ENCODE measurements around the gene ANKRD44. TPM values are rescaled to one million over a fixed set of nuclear protein-coding genes. Genes with fewer than 3 reads are reported as not detected.
"Not testable (repeated sequence)": the region's sequence is repeated elsewhere in the genome, so short reads cannot be mapped to it uniquely, and the experiment has no call there.

ANKRD44 gene
- total RNA-seq (2014; rRNA removed; shearing (Covaris generic); ENCODE audit: low replicate concordance): 0.66 and 5.9 TPM in 2 replicates

DNA sequence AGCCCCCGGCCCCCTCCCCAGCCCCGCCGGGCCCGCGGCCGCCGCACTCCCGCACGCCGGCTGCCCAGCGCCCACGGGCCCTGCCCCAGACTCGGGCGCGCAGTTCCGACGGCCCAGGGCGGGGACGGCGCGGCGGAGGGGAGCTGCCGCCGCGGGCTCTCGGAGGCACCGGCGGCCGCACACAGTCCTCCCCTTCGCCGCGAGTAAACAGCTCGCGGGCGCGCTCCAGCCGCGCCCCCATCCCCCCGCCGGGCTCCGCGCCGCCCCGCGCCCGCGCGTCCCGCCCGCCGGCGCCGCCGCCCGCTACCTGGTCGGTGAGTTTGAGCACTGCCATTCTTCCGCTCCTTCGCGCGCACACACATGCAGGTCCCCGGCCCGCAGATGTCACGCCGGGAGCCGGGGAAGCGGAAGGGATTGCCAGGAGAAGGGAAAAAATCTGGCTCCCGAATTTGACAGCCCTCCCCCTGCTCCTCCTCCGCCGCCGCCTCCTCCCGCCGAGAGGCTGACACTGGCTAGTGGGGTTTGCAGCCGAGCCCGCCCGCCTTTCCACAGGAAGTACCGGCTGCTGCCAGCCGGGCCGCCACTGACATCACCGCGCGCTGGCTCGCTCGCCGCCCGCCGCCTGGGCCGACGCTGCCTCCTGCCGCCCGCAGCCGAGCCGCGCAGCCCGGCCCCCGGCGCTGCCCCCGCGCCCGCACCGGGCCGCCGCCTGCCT lies at the start of gene ANKRD44:
TSS of gene ANKRD44 (minus strand) at position 510 of the 715 bp plus-strand sequence. CDS start at position 334, 176 bp downstream.
- Histone ChIP-seq H3K4me3 (peak within 1 kb of the TSS; percentile 72), H3K27me3 (no peaks in the 10 kb centered on the region), H3K9me3 (no peaks in the 10 kb centered on the region), H3K36me3 (no peaks in the 10 kb centered on the region)
- peak; percentile 91 for DNase-seq

GRCh38 chr2:197359859-197360258 lies 49.3 kb upstream of the ANKRD44 start:
- no peaks in the 10 kb centered on the region for H3K36me3 ChIP-seq
- DNase-seq: no peak
- no peak overlapping the region for H3K4me3 ChIP-seq
- H3K9me3 ChIP-seq: no peaks in the 10 kb centered on the region
- H3K27me3 ChIP-seq: no peaks in the 10 kb centered on the region

DNA sequence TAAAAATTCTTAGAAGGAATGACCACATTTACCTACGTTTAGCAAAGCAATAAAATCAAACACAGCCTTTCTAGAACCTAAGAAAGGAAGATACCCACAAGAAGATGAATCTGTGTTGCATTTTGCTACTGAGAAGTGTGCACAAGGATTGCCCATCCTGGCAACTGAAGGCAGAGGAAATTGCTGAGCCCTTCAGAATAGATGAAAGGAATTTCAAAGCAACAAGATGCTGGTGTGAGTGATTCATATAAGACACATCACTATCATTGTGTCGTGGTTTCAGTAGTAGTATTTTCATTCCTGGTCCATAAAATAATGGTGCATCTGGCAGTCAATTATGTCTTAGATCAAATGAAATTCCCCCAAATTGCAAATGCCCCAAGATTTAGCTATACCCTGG lies 48.4 kb upstream of the ANKRD44 start:
- no peaks in the 10 kb centered on the region for H3K27me3 ChIP-seq
- no peak overlapping the region for H3K4me3 ChIP-seq
- no peaks in the 10 kb centered on the region for H3K36me3 ChIP-seq
- no peaks in the 10 kb centered on the region for H3K9me3 ChIP-seq
- DNase-seq: no peak

DNA sequence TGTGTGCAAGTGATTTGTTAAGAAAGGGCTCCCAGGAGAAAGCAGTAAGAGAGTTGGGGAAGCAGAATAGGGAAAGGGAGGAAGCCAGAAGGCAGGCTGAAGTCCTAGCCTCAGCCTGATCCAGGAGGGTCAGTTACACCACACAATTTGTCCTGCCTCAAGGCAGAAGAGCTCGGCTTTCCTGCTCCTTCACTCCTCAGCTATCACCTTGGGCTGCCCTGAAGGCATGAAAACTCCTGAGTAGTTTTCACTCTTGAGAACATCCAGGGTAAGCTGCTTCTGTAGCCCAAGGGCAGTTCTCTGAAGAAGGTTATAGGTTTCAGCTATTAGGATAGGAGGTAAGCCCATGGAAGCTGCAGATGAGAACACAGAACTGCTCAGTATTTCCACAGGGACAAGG lies 47.4 kb upstream of the ANKRD44 start:
- no peak for DNase-seq
- no peak overlapping the region for H3K4me3 ChIP-seq
- no peaks in the 10 kb centered on the region for H3K36me3 ChIP-seq
- H3K9me3 ChIP-seq: no peaks in the 10 kb centered on the region
- H3K27me3 ChIP-seq: no peaks in the 10 kb centered on the region

DNA sequence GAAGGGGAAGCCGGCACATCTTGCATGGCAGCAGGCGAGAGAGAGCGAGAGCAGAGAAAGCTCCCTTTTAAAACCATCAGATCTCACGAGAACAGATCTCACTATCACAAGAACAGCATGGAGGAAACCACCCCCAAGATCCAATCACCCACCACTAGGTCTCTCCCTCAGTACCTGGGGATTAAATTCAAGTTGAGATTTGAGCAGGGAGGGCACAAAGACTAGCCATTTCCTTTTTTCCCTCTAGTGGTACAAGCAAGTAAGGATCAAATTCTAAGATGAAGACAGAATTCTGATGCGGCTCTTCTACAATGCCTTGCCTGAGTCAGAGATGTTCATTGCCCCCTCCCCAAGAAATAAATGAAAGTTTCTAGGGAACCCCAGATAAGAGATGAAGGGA lies 45.6 kb upstream of the ANKRD44 start:
- H3K27me3 ChIP-seq: no peaks in the 10 kb centered on the region
- no peak overlapping the region for H3K4me3 ChIP-seq
- no peak for DNase-seq
- H3K36me3 ChIP-seq: no peaks in the 10 kb centered on the region
- no peaks in the 10 kb centered on the region for H3K9me3 ChIP-seq

DNA sequence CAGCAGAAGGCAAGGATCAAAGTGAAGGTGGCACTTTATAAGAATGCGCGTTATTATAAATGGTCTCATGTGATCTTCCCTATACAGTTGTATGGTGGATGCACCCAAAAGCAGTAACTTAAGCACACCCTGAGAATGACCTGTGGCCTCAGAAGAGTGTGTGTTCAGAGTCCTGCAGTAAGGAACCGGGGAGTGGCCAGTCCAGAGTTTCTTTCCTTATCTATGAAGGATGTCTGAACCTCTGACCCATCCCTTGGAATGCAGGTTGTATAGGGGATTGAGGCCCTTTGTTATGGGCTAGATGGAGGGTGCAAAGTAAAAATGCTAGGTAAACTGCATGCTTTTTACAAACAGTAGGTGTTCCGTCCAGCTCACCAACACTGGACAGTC lies 43.6 kb upstream of the ANKRD44 start:
- H3K27me3 ChIP-seq: no peaks in the 10 kb centered on the region
- H3K4me3 ChIP-seq: no peak overlapping the region
- no peaks in the 10 kb centered on the region for H3K36me3 ChIP-seq
- no peaks in the 10 kb centered on the region for H3K9me3 ChIP-seq
- no peak for DNase-seq

- Histone ChIP-seq H3K4me3 (no peak overlapping the region), H3K9me3 (no peaks in the 10 kb centered on the region), H3K27me3 (no peaks in the 10 kb centered on the region), H3K36me3 (no peaks in the 10 kb centered on the region)
- DNase-seq: no peak
These were observed 43.0 kb upstream of the ANKRD44 start for GRCh38 chr2:197353393-197354168.

- Histone ChIP-seq H3K4me3 (no peak overlapping the region), H3K9me3 (no peaks in the 10 kb centered on the region), H3K36me3 (no peaks in the 10 kb centered on the region), H3K27me3 (no peaks in the 10 kb centered on the region)
- DNase-seq: no peak
These were observed 39.1 kb upstream of the ANKRD44 start for GRCh38 chr2:197349699-197350098.

DNA sequence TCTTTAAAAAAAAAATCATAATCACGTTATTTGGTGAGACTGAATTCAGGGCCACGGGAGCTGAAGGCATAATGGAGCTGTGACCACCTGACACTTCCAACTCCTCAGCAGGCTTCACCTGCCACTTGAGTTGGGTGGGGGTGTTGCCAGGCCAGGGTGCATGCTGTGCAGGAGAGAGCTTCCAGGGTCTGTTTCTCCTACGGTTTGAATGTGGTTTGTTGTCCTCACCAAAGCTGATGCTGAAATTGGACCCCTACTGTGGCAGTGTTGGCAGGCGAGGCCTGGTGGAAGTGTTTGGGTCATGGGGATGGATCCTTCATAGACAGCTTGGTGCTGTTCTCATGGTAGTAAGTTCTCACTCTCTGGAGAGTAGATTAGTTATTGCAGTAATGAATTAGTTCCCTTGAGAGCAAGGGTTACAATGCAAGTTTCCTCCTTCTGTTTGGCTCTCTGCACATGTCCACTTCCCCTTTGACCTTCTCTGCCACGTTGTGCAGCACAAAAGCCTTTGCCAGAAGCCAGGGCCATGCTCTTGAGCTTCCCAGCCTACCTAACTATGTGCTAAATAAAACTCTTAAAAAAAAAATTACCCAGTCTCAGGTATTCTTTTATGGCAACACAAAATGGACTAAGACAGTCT lies 38.3 kb upstream of the ANKRD44 start:
- Histone ChIP-seq H3K4me3 (no peak overlapping the region), H3K36me3 (no peaks in the 10 kb centered on the region), H3K27me3 (no peaks in the 10 kb centered on the region), H3K9me3 (no peaks in the 10 kb centered on the region)
- DNase-seq: no peak

DNA sequence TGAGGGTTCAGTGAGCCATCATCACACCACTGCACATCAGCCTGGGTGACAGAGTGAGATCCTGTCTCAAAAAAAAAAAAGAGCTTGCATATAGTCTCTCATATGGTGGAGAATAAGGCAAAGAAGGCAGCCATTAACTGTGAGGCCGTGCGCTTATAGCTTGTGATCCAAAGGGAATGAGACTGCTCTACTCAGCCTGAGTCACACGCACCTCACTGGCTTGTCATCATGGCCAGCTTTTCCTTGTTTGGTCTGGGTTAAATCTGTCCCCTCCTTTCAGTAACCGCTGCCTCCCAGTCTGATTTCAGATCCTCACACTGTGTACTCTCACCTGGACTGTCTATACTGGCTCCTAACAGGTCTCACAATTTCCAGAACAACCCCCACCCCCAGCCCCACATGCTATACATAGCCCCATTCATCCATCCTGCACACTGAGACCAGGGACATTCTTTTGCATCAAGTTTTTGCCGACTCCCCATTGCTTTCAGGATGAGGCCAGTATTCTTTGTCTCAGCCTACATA lies 35.3 kb upstream of the ANKRD44 start:
- Histone ChIP-seq H3K9me3 (no peaks in the 10 kb centered on the region), H3K4me3 (no peak overlapping the region), H3K27me3 (no peaks in the 10 kb centered on the region), H3K36me3 (no peaks in the 10 kb centered on the region)
- no peak for DNase-seq

GRCh38 chr2:197343968-197344367 lies 33.4 kb upstream of the ANKRD44 start:
- not testable (repeated sequence) for H3K4me3 ChIP-seq, H3K9me3 ChIP-seq, DNase-seq, H3K36me3 ChIP-seq, H3K27me3 ChIP-seq

GRCh38 chr2:197340591-197340990 lies 30.0 kb upstream of the ANKRD44 start:
- Histone ChIP-seq H3K9me3 (no peaks in the 10 kb centered on the region), H3K4me3 (no peak overlapping the region), H3K36me3 (no peaks in the 10 kb centered on the region), H3K27me3 (no peaks in the 10 kb centered on the region)
- no peak for DNase-seq

DNA sequence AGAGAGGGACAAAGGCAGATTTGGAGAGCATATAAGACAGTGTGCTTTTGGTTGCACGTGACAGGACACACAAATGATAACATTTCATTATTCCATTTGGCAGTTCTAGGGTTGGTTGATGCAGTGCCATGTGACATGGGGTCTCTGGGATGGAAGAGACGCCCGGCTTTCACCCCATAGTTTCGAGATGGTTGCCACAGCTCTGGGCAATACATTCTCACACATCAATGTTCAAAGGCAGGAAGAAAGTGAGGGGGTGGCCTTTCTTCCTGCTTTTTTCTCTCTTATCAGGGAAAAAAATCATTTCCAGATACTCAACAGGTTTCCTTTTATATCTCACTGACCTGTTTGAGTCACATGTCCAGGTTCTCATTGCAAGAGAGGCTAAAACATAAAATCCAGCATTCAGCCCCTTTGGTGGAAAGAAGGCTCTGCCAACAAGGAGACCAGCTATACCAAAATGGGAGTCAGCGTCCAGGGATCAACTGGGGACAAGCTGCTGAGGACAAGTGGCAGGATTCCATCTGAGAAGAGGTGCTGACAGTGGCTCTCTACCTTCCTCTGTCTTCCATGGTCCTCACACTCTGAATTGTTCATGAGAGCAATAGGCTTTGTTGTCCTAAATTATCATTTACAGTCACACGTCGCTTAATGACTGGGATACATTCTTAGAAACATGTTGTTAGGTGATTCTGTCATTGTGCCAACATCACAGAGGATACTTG lies 29.1 kb upstream of the ANKRD44 start:
- no peak for DNase-seq
- H3K4me3 ChIP-seq: no peak overlapping the region
- no peaks in the 10 kb centered on the region for H3K36me3 ChIP-seq
- no peaks in the 10 kb centered on the region for H3K27me3 ChIP-seq
- H3K9me3 ChIP-seq: no peaks in the 10 kb centered on the region

DNA sequence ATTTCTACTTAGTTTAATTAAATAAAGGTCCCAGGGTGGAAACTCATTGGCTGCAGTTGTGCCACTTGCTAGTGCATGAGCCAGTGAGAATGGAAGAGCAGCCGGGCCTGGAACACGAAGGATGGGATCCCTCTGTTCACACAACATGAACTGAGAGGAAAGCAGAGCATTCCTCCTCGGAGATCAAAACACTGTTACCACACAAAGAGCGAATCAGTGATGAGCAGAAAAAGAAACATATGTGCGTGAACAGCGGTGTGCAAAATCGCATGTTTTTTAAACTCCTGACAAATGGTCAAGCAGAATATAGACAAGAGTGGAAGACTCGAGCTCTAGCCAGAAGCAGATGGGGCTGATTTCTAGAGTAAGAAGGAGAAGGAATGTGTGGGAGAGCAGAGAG lies 28.4 kb upstream of the ANKRD44 start:
- no peaks in the 10 kb centered on the region for H3K9me3 ChIP-seq
- no peak overlapping the region for H3K4me3 ChIP-seq
- no peaks in the 10 kb centered on the region for H3K36me3 ChIP-seq
- DNase-seq: no peak
- H3K27me3 ChIP-seq: no peaks in the 10 kb centered on the region

DNA sequence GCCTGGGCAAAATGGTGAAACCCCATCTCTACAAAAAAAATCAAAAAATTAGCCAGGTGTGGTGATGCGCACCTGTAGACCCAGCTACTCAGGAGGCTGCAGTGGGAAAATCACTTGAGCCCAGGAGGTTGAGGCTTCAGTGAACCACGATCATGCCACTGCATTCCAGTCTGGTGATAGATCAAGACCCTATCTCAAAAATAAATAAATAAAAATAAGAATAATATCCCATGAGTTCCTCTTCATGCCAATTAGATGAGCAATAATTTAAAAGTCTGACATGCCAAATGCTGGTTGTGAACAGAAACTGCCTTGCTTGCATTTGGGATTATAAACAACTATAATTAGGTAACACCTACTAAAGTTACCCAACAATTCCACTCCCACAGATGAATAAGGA lies 22.1 kb upstream of the ANKRD44 start:
- no peak overlapping the region for H3K4me3 ChIP-seq
- no peaks in the 10 kb centered on the region for H3K9me3 ChIP-seq
- no peak for DNase-seq
- H3K36me3 ChIP-seq: no peaks in the 10 kb centered on the region
- no peaks in the 10 kb centered on the region for H3K27me3 ChIP-seq

- Histone ChIP-seq H3K27me3 (no peaks in the 10 kb centered on the region), H3K36me3 (no peaks in the 10 kb centered on the region), H3K9me3 (no peaks in the 10 kb centered on the region), H3K4me3 (no peak overlapping the region)
- DNase-seq: no peak
These were observed 17.9 kb upstream of the ANKRD44 start for GRCh38 chr2:197328461-197328860.
